Measurements from ENCODE around the gene ZNF747.

DNA sequence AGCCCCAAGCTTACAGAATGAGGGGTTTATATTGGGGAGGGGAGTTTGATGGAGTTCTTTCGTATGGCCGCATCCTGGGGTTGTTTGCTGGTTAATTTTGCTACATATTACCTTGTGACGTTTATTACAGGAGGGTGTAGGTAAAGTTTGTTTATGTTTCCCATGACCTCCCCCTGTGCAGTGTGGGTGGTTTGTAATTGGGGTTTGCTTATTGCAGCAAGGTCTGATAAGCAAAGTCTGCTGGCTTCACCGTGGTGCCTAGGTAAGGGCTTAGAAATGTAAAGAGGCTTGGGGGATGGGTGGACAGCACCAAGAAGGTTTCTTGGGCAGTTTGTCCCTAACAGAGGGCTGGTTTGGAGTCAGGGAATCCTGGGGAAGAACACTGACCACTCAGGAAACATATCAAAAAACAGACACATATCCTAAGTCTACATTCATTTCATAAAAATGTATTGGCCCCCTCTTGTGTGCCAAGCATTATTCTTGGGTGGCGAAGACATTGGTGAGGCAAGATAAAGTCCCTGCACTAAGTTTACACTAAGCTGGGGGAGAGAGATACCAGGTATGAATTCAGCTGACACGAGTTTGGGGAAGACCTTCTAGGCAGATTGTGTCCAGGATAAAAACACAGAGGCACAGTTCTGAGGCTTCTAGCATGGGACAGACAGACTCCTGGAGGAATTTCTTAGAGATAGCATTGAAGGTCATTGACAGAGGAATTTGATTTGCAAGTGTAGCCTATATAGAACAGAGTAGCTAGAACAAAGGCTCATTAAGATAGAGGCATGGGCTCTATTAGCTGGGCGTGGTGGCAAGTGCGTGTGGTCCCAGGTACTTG, 14.0 kb upstream of the ZNF747 start:
- TF ChIP-seq, protein P1, sequence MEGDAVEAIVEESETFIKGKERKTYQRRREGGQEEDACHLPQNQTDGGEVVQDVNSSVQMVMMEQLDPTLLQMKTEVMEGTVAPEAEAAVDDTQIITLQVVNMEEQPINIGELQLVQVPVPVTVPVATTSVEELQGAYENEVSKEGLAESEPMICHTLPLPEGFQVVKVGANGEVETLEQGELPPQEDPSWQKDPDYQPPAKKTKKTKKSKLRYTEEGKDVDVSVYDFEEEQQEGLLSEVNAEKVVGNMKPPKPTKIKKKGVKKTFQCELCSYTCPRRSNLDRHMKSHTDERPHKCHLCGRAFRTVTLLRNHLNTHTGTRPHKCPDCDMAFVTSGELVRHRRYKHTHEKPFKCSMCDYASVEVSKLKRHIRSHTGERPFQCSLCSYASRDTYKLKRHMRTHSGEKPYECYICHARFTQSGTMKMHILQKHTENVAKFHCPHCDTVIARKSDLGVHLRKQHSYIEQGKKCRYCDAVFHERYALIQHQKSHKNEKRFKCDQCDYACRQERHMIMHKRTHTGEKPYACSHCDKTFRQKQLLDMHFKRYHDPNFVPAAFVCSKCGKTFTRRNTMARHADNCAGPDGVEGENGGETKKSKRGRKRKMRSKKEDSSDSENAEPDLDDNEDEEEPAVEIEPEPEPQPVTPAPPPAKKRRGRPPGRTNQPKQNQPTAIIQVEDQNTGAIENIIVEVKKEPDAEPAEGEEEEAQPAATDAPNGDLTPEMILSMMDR (IDR thresholded peaks at IDR 0.05), result no peak
- TF ChIP-seq TCF7L2 (IDR thresholded peaks at IDR 0.05; ENCODE audit: low read depth, low read length) (no peak), SIN3A (IDR thresholded peaks at IDR 0.05; ENCODE audit: borderline replicate concordance, insufficient read depth, low read depth, low read length) (no peak), POLR2AphosphoS5 (IDR thresholded peaks at IDR 0.05; ENCODE audit: low read depth, low read length) (no peak)
